Upper lobe of right lung (tissue), 1 donor: ENCODE results near the gene KRT6A. TPM values are rescaled to one million over a fixed set of nuclear protein-coding genes. Genes with fewer than 3 reads are reported as not detected.

Experiments
- ATAC-seq: fragments of 200-7000 bp; cut with Tn5 transposase; one replicate; pipeline ENCODE4 v1.9.1; 2020; ENCODE audit warnings: mild to moderate bottlenecking, moderate library complexity
- DNase-seq: peaks from one replicate; pipeline ENCODE4 v3.0.0-alpha.2; 2020
- H3K27ac ChIP-seq: fragments of 200-600 bp; one replicate; pipeline ENCODE4 v1.8.0; 2022
- H3K27me3 ChIP-seq: fragments of 200-600 bp; one replicate; pipeline ENCODE4 v1.8.0; 2022; ENCODE audit warnings: mild to moderate bottlenecking
- H3K36me3 ChIP-seq: fragments of 200-600 bp; one replicate; pipeline ENCODE4 v1.8.0; 2022
- H3K4me1 ChIP-seq: fragments of 200-600 bp; one replicate; pipeline ENCODE4 v1.8.0; 2022
- H3K4me3 ChIP-seq: fragments of 200-600 bp; one replicate; pipeline ENCODE4 v1.8.0; 2022; ENCODE audit warnings: mild to moderate bottlenecking
- H3K9me3 ChIP-seq: fragments of 200-600 bp; one replicate; pipeline ENCODE4 v1.8.0; 2022
- CTCF ChIP-seq: fragments of 200-600 bp; IDR thresholded peaks from one replicate; pipeline ENCODE4 v1.8.0; 2022; ENCODE audit warnings: antibody characterized with exemption
- intact Hi-C: fragments of 100-400 bp; cut with DNase I; formaldehyde crosslinking; loops from one replicate; pipeline ENCODE4 v1.11.0; 2022
- total RNA-seq: library from RNA; stranded (reverse); fragmentation: NEBNext Ultra II Directional; extraction: Animal tissue kit (Norgen Biotek cat#: 25700); gene quantifications from one replicate; pipeline ENCODE4 v1.2.1, GENCODE V29; 2021
- donor health status: DM: no; HTN: yes; CAD: no; lungs with severe emphysema.

Gene KRT6A
- total RNA-seq, 1 donor from 2014 or later: 3.0 TPM

- Histone ChIP-seq H3K27me3 (no peaks in the 10 kb centered on the region), H3K9me3 (no peaks in the 10 kb centered on the region), H3K27ac (no peak overlapping the region), H3K4me3 (no peak overlapping the region), H3K4me1 (no peaks in the 10 kb centered on the region), H3K36me3 (no peaks in the 10 kb centered on the region)
- TF ChIP-seq CTCF: no peak
- ATAC-seq (no peak), DNase-seq (no peak)
- intact Hi-C loops: no loop called here
Measured at GRCh38 chr12:52539083-52539820, 46.2 kb upstream of the KRT6A start.

GRCh38 chr12:52537101-52537500, 44.0 kb upstream of the KRT6A start:
- no peak for DNase-seq

GRCh38 chr12:52535574-52535973, 42.5 kb upstream of the KRT6A start:
- no peak for ATAC-seq
- intact Hi-C loops: no loop called here
- no peak for DNase-seq
- H3K27me3 ChIP-seq: no peaks in the 10 kb centered on the region
- TF ChIP-seq CTCF: no peak
- no peak overlapping the region for H3K27ac ChIP-seq
- H3K9me3 ChIP-seq: no peaks in the 10 kb centered on the region
- no peak overlapping the region for H3K4me3 ChIP-seq
- H3K36me3 ChIP-seq: no peaks in the 10 kb centered on the region
- H3K4me1 ChIP-seq: no peaks in the 10 kb centered on the region

More at GRCh38 chr12:52537101-52537500, 44.0 kb upstream of the KRT6A start:
- no peaks in the 10 kb centered on the region for H3K9me3 ChIP-seq
- TF ChIP-seq CTCF: no peak
- H3K27ac ChIP-seq: no peak overlapping the region
- ATAC-seq: no peak
- no peak overlapping the region for H3K4me3 ChIP-seq
- no peaks in the 10 kb centered on the region for H3K27me3 ChIP-seq
- H3K4me1 ChIP-seq: no peaks in the 10 kb centered on the region
- intact Hi-C loops: no loop called here
- H3K36me3 ChIP-seq: no peaks in the 10 kb centered on the region

- no peaks in the 10 kb centered on the region for H3K4me1 ChIP-seq
- ATAC-seq (no peak), DNase-seq (no peak)
- no peaks in the 10 kb centered on the region for H3K36me3 ChIP-seq
- H3K27me3 ChIP-seq: no peaks in the 10 kb centered on the region
- intact Hi-C loops: no loop called here
- H3K27ac ChIP-seq: no peak overlapping the region
- H3K4me3 ChIP-seq: no peak overlapping the region
- no peak for TF ChIP-seq CTCF
- no peaks in the 10 kb centered on the region for H3K9me3 ChIP-seq
Measured at GRCh38 chr12:52534482-52534881, 41.4 kb upstream of the KRT6A start.

- TF ChIP-seq CTCF: no peak
- H3K27me3 ChIP-seq: no peaks in the 10 kb centered on the region
- no peaks in the 10 kb centered on the region for H3K36me3 ChIP-seq
- H3K9me3 ChIP-seq: no peaks in the 10 kb centered on the region
- no peak for ATAC-seq
- H3K4me1 ChIP-seq: no peaks in the 10 kb centered on the region
- peak; percentile 48 for DNase-seq
- intact Hi-C loops: no loop called here
- no peak overlapping the region for H3K27ac ChIP-seq
- no peak overlapping the region for H3K4me3 ChIP-seq
Measured at GRCh38 chr12:52533686-52534470, 40.8 kb upstream of the KRT6A start.
